Measurements from ENCODE around the gene FDCSP.
"Not testable (repeated sequence)": the region's sequence is repeated elsewhere in the genome, so short reads cannot be mapped to it uniquely, and the experiment has no call there.

FDCSP gene

GRCh38 chr4:70239884-70240591 is 14.1 kb downstream of the FDCSP start:
- no peak for DNase-seq (ENCODE audit: low read depth)

DNA sequence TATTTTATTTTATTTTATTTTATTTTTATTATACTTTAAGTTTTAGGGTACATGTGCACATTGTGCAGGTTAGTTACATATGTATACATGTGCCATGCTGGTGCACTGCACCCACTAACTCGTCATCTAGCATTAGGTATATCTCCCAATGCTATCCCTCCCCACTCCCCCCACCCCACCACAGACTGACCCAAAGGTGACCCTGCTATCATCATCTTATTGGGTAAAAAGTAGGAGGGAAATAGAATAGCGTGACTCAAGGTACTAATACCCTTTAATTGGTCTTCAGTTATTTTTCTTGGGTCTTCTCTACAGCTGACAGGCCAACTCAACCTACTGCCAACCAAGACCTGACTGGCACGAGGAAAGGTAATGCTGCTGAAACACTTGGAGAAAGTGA is 16.4 kb downstream of the FDCSP start, which contains the start of gene CSN3:
TSS of gene CSN3 (plus strand) at position 301 of the 400 bp plus-strand sequence. CDS start 2,223 bp downstream, outside the sequence.
- not testable (repeated sequence) for DNase-seq (ENCODE audit: low read depth)

DNA sequence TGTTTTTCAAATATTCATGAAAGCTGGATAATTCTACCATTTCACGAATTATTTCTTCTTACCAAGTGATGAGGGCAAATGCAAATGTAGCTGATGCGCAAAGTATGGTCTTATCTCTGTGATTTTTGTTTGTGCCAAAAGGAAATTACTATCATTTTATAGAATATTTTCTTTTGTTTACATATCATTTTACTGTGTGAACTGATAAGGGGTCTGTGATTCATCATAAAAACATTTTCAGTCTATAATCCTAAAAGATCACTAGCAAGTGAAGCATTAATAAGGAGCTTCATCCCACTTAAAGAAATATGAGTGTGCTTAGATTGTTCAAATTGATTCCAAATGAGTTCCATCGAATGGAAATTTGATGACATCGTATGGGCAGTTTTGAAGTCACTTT is 17.2 kb downstream of the FDCSP start:
- DNase-seq (ENCODE audit: low read depth) = no peak

- DNase-seq (ENCODE audit: low read depth) = no peak
Measured at GRCh38 chr4:70251250-70251944, 25.5 kb downstream of the FDCSP start.

GRCh38 chr4:70251945-70252277 is 26.0 kb downstream of the FDCSP start:
- DNase-seq (ENCODE audit: low read depth) = no peak

GRCh38 chr4:70269674-70270073 is 43.8 kb downstream of the FDCSP start:
- no peak for DNase-seq (ENCODE audit: low read depth)

DNA sequence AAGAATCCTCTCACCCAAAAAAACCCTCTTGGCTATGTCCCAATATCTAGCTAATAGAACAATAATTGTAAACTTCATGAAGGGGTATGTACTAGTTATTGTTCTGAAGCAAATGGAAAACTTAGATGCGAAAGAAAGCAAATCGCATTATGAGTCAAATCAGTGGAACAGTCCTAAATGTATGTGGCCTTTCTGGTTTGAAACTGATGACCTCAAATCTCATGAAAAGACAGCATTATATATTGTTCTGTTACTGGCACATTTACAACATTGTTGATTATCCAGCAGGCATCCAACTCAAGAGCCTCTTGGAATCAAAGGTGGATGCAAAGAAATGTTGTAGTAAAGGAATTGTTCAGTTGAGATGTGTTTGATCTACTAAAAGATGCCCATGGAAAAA is 51.2 kb downstream of the FDCSP start:
- no peak for DNase-seq (ENCODE audit: low read depth)

DNA sequence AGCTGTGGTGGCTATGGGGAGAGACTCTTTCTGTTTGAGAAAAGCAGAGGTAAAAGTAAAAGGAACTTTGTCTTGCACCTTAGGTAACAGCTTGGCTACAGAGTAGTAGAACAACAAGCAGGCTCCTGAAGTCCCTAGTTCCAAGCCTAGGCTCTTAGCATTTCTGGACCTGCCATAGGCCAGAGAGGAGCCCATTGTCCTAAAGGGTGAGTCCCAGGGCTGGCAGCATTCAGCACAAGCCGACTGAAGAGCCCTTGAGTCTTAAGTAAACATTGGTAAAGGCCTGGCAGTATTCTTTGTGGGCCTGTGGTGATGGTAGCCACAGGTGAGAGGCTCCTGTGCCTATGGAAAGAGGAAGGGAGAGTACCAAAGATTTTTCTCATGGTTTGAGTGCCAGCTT is 54.6 kb downstream of the FDCSP start:
- DNase-seq (ENCODE audit: low read depth) = no peak
